H1 (cell line): ENCODE measurements around the gene HLTF. TPM values are rescaled to one million over a fixed set of nuclear protein-coding genes. Genes with fewer than 3 reads are reported as not detected.

Source experiments
- CTCF ChIA-PET: fragments of 300-600 bp; sonication (Branson Sonifier 250); formaldehyde crosslinking; loops from one replicate; lab custom pipeline; 2021; ENCODE audit not compliant: partially characterized antibody; lab: Charles Lee
- POLR2A ChIA-PET: fragments of 300-600 bp; sonication (Branson Sonifier 250); formaldehyde crosslinking; loops from one replicate; lab custom pipeline; 2021; ENCODE audit warnings: inconsistent platforms; ENCODE audit not compliant: partially characterized antibody; lab: Charles Lee
- DNase-seq, 2 experiments: peaks; one replicate each; pipeline versions ENCODE4 v3.0.0 to v3.0.0-alpha.2; 2010 to 2022; ENCODE audit warnings: low spot score in 2 of 2, low read depth in 1 of 2, mixed read lengths in 1 of 2
- FAIRE-seq: peaks from 2 replicates; lab custom pipeline; 2011; peaks lifted over from hg19 to GRCh38; lab: Jason Lieb, UNC
- H2AFZ ChIP-seq: 2 replicates; pipeline ENCODE4 v1.8.1; 2012; ENCODE audit warnings: low read length, inconsistent platforms
- H2AK5ac ChIP-seq: 2 replicates; pipeline ENCODE4 v1.6.1; 2013; ENCODE audit warnings: low read depth, low read length
- H2BK120ac ChIP-seq: replicated peaks from 2 replicates; pipeline ENCODE3; 2013; ENCODE audit warnings: low read depth, low read length, inconsistent platforms
- H2BK12ac ChIP-seq: 2 replicates; pipeline ENCODE4 v1.6.1; 2013; ENCODE audit warnings: low read depth, low read length
- H2BK15ac ChIP-seq: 2 replicates; pipeline ENCODE4 v1.6.1; 2013; ENCODE audit warnings: low read length
- H2BK20ac ChIP-seq: 2 replicates; pipeline ENCODE4 v1.6.1; 2013; ENCODE audit warnings: low read length
- H2BK5ac ChIP-seq: 2 replicates; pipeline ENCODE4 v1.6.1; 2013; ENCODE audit warnings: low read depth, low read length
- H3K14ac ChIP-seq: 2 replicates; pipeline ENCODE4 v1.6.1; 2013; ENCODE audit warnings: inconsistent platforms; ENCODE audit not compliant: insufficient read length
- H3K18ac ChIP-seq: 2 replicates; pipeline ENCODE4 v1.6.1; 2013; ENCODE audit warnings: low read length; ENCODE audit errors: extremely low read depth
- H3K23ac ChIP-seq: 2 replicates; pipeline ENCODE4 v1.6.1; 2013; ENCODE audit warnings: inconsistent platforms; ENCODE audit not compliant: insufficient read length
- H3K23me2 ChIP-seq: 2 replicates; pipeline ENCODE4 v1.6.1; 2013; ENCODE audit warnings: low read depth, low read length
- H3K27ac ChIP-seq: 2 replicates; pipeline ENCODE4 v1.6.1; 2011; ENCODE audit warnings: low read depth, low read length, inconsistent platforms
- H3K27me3 ChIP-seq, 4 experiments: replicated peaks in 1 of 4; 1 replicate in 1 of 4; 2 replicates in 3 of 4; pipeline versions ENCODE4 v1.6.1 to v1.8.1; 2011 to 2013; ENCODE audit warnings: low read length in 3 of 4, mild to moderate bottlenecking in 3 of 4, inconsistent platforms in 2 of 4, mixed read lengths in 2 of 4, moderate library complexity in 1 of 4; ENCODE audit not compliant: control insufficient read depth in 3 of 4, insufficient read depth in 3 of 4; ENCODE audit errors: extremely low read depth in 1 of 4
- H3K36me3 ChIP-seq, 4 experiments: 2 replicates each; pipeline versions ENCODE4 v1.6.1 to v1.8.1; 2011 to 2013; ENCODE audit warnings: mild to moderate bottlenecking in 4 of 4, low read length in 3 of 4, moderate library complexity in 2 of 4, control low read depth in 1 of 4, inconsistent platforms in 1 of 4; ENCODE audit not compliant: insufficient read depth in 4 of 4, control insufficient read depth in 2 of 4
- H3K4ac ChIP-seq: replicated peaks from 2 replicates; pipeline ENCODE3; 2013; ENCODE audit warnings: low read length, low read depth, mixed read lengths, inconsistent platforms; ENCODE audit not compliant: insufficient read length
- H3K4me1 ChIP-seq, 4 experiments: replicated peaks in 1 of 4; 1 replicate in 1 of 4; 2 replicates in 3 of 4; pipeline versions ENCODE4 v1.6.1 to v1.8.1; 2011 to 2013; ENCODE audit warnings: low read length in 3 of 4, inconsistent platforms in 2 of 4, mixed read lengths in 1 of 4; ENCODE audit not compliant: insufficient read depth in 4 of 4, control insufficient read depth in 3 of 4
- H3K4me2 ChIP-seq, 2 experiments: 2 replicates each; pipeline versions ENCODE4 v1.6.1 to v1.8.1; 2011 to 2013; ENCODE audit warnings: low read depth in 2 of 2, low read length in 2 of 2, control low read depth in 1 of 2, inconsistent platforms in 1 of 2, mild to moderate bottlenecking in 1 of 2; ENCODE audit not compliant: insufficient read depth in 1 of 2
- H3K4me3 ChIP-seq, 4 experiments: fragments of 200-600, 300-600 bp in 1 of 4; sonication (generic), shearing (Covaris generic), sonication (Bioruptor Twin) in 1 of 4; 2 replicates each; pipeline versions ENCODE4 v1.5.1 to v1.8.1; 2011 to 2016; ENCODE audit warnings: low read length in 4 of 4, low read depth in 3 of 4, control low read depth in 2 of 4, inconsistent platforms in 2 of 4, mild to moderate bottlenecking in 2 of 4, mixed read lengths in 1 of 4, moderate library complexity in 1 of 4; ENCODE audit not compliant: insufficient read depth in 2 of 4; ENCODE audit errors: extremely low read depth in 1 of 4
- H3K56ac ChIP-seq: replicated peaks from 2 replicates; pipeline ENCODE3; 2013; ENCODE audit warnings: low read depth, mild to moderate bottlenecking, mixed read lengths, low read length, inconsistent platforms; ENCODE audit not compliant: insufficient read length
- H3K79me1 ChIP-seq: 2 replicates; pipeline ENCODE4 v1.6.1; 2013; ENCODE audit warnings: low read depth, low read length, control low read depth
- H3K79me2 ChIP-seq, 2 experiments: 2 replicates each; pipeline versions ENCODE4 v1.6.1 to v1.8.1; 2012 to 2013; ENCODE audit warnings: low read length in 2 of 2, mild to moderate bottlenecking in 2 of 2, inconsistent platforms in 1 of 2; ENCODE audit not compliant: insufficient read depth in 2 of 2, control insufficient read depth in 1 of 2
- H3K9ac ChIP-seq, 4 experiments: replicated peaks in 1 of 4; 1 replicate in 1 of 4; 2 replicates in 3 of 4; pipeline versions ENCODE4 v1.6.1 to v1.8.1; 2011 to 2013; ENCODE audit warnings: low read depth in 3 of 4, low read length in 3 of 4, control low read depth in 2 of 4, mild to moderate bottlenecking in 2 of 4, moderate library complexity in 2 of 4, inconsistent platforms in 1 of 4; ENCODE audit errors: extremely low read depth in 1 of 4
- H3K9me3 ChIP-seq, 2 experiments: 2 replicates each; pipeline versions ENCODE4 v1.6.1 to v1.8.1; 2012 to 2013; ENCODE audit warnings: mild to moderate bottlenecking in 2 of 2, moderate library complexity in 2 of 2, control low read depth in 1 of 2, inconsistent platforms in 1 of 2, low read depth in 1 of 2, low read length in 1 of 2, mixed read lengths in 1 of 2; ENCODE audit not compliant: insufficient read depth in 2 of 2
- H4K20me1 ChIP-seq, 2 experiments: replicated peaks in 1 of 2; 2 replicates each; pipeline versions ENCODE3 to v1.8.1; 2011 to 2013; ENCODE audit warnings: inconsistent platforms in 2 of 2, low read length in 2 of 2, mild to moderate bottlenecking in 1 of 2; ENCODE audit not compliant: insufficient read depth in 2 of 2, control insufficient read depth in 1 of 2
- H4K5ac ChIP-seq: 2 replicates; pipeline ENCODE4 v1.6.1; 2013; ENCODE audit warnings: low read length, low read depth, mixed read lengths, inconsistent platforms; ENCODE audit not compliant: insufficient read length
- H4K8ac ChIP-seq: 2 replicates; pipeline ENCODE4 v1.8.0; 2013; ENCODE audit warnings: mild to moderate bottlenecking, moderate library complexity, low read length, inconsistent platforms; ENCODE audit not compliant: insufficient read depth; ENCODE audit errors: extremely low read depth
- H4K91ac ChIP-seq: replicated peaks from 2 replicates; pipeline ENCODE3; 2013; ENCODE audit warnings: low read length, mixed read lengths, inconsistent platforms; ENCODE audit not compliant: insufficient read length
- GTF2F1 ChIP-seq: IDR thresholded peaks from 2 replicates; pipeline ENCODE4 v1.6.1; 2012; ENCODE audit warnings: low read depth, low read length, improper control_type of control experiment, borderline replicate concordance
- KDM1A ChIP-seq: fragments of 200-600, 300-600 bp; sonication (generic); IDR thresholded peaks from 2 replicates; pipeline ENCODE4 v1.7.1; 2016; ENCODE audit warnings: mild to moderate bottlenecking, low read length, borderline replicate concordance
- MAX ChIP-seq: IDR thresholded peaks from 2 replicates; pipeline ENCODE4 v1.6.1; 2012; ENCODE audit warnings: inconsistent platforms
- RAD21 ChIP-seq, 2 experiments: IDR thresholded peaks in 1 of 2; conservative IDR thresholded peaks in 1 of 2; 2 replicates each; pipeline ENCODE4 v1.6.1; 2011; ENCODE audit warnings: low read depth in 2 of 2, low read length in 2 of 2, improper control_type of control experiment in 1 of 2, inconsistent platforms in 1 of 2, mild to moderate bottlenecking in 1 of 2, moderate library complexity in 1 of 2
- SRF ChIP-seq: IDR thresholded peaks from 2 replicates; pipeline ENCODE4 v1.6.1; 2011; ENCODE audit warnings: mild to moderate bottlenecking, low read depth, low read length, moderate library complexity
- TEAD4 ChIP-seq: IDR thresholded peaks from 2 replicates; pipeline ENCODE4 v1.6.1; 2012; ENCODE audit warnings: low read depth, low read length, inconsistent platforms, mixed read lengths
- USF2 ChIP-seq: IDR thresholded peaks from 2 replicates; pipeline ENCODE4 v1.6.1; 2011; ENCODE audit warnings: low read length, improper control_type of control experiment
- WGBS, 2 experiments: shearing (Covaris generic) in 1 of 2; methylation state at CpG; one replicate each; pipeline versions ENCODE4 v1.1.6 to v1.1.7; 2013 to 2015; ENCODE audit warnings: low lambda C conversion rate in 2 of 2, mixed read lengths in 2 of 2, inconsistent platforms in 1 of 2, low coverage in 1 of 2, missing lambda C conversion rate in 1 of 2; ENCODE audit not compliant: insufficient replicate concordance in 2 of 2, insufficient coverage in 1 of 2, insufficient read length in 1 of 2; ENCODE audit errors: extremely low coverage in 1 of 2, missing lambda C conversion rate in 1 of 2; 5-methylcytosine and 5-hydroxymethylcytosine counted together
- polyA plus RNA-seq, 7 experiments: library from polyadenylated mRNA; depleted of rRNA in 3 of 7; stranded (reverse) in 5 of 7; unstranded in 2 of 7; fragments of >200 nt in 5 of 7; fragments of 200-250 nt in 2 of 7; gene quantifications; 1 replicate in 5 of 7; 2 replicates in 1 of 7; 4 replicates in 1 of 7; pipeline versions ENCODE4 v1.2.1 to v1.2.3, GENCODE V29; 2011 to 2013; ENCODE audit warnings: missing spikeins in 2 of 7, mixed read lengths in 2 of 7
- total RNA-seq: library from RNA; stranded (reverse); fragmentation: NEBNext Ultra II Directional; extraction: Animal tissue kit (Norgen Biotek cat#: 25700); gene quantifications from 2 replicates; pipeline ENCODE4 v1.2.1, GENCODE V29; 2021

HLTF gene
- total and polyA plus RNA-seq, 2 of the 8 experiments (the other 6 are each of a cell fraction or from before 2014, with no cell fraction given), result 18.1 to 60.3 TPM

- Histone ChIP-seq H3K4me2 (no peak overlapping the region), H4K91ac (no peak overlapping the region), H2BK15ac (no peak overlapping the region), H3K14ac (no peak overlapping the region), H3K27ac (no peak overlapping the region), H3K4me1 (peaks cover 2 to 20% (median 15%) of the 10 kb centered on the region in 4 experiments), H3K27me3 (no peaks in the 10 kb centered on the region), H4K20me1 (no peaks in the 10 kb centered on the region), H3K9ac (no peak overlapping the region), H3K4ac (no peak overlapping the region), H2BK120ac (no peak overlapping the region), H2BK5ac (no peak overlapping the region), H3K56ac (no peak overlapping the region), H3K23ac (no peak overlapping the region), H2BK20ac (no peak overlapping the region), H3K18ac (no peak overlapping the region), H4K5ac (no peak overlapping the region), H4K8ac (no peak overlapping the region), H3K36me3 (peaks cover 0 to 50% (median 22%) of the 10 kb centered on the region in 4 experiments; a peak in 5 of 8 replicates), H2AK5ac (no peak overlapping the region), H3K79me1 (no peaks in the 10 kb centered on the region), H3K23me2 (no peaks in the 10 kb centered on the region), H2BK12ac (no peak overlapping the region), H2AFZ (no peak overlapping the region), H3K9me3 (peaks cover 17 to 20% of the 10 kb centered on the region in 2 experiments), H3K4me3 (no peak overlapping the region), H3K79me2 (no peaks in the 10 kb centered on the region)
- FAIRE-seq (no peak), DNase-seq (no peak)
- ChIA-PET POLR2A (no interaction called here), CTCF (no interaction called here)
- WGBS, 2 experiments, result 89% methylated on average over 3 of the region's 3 CpGs; no CpG with 5 or more reads in 1 of the 2 experiments
- TF ChIP-seq SRF, result no peak
- TF ChIP-seq MAX, result no peak
- no peak for TF ChIP-seq GTF2F1
- no peak for TF ChIP-seq TEAD4
- no peak for TF ChIP-seq USF2
- TF ChIP-seq RAD21 (IDR thresholded peaks at IDR 0.05 in 1 of 2, conservative IDR thresholded peaks at IDR 0.05 in 1 of 2; ENCODE audit: low read depth in 2 of 2, low read length in 2 of 2), result no peak
- TF ChIP-seq KDM1A, result no peak
Observed at GRCh38 chr3:149023951-149024350, 62.4 kb downstream of the HLTF start.
